ENCODE data around the gene SLC12A9.

The SLC12A9 gene

GRCh38 chr7:100863406-100863950, 11.0 kb downstream of the SLC12A9 start:
- Histone ChIP-seq H3K79me2 (ENCODE audit: low read length) (no peaks in the 10 kb centered on the region), H3K4me1 (ENCODE audit: low read length) (no peaks in the 10 kb centered on the region), H3K9me2 (replicated peaks; ENCODE audit: insufficient read depth, low read length) (no peaks in the 10 kb centered on the region), H3K9ac (ENCODE audit: low read length) (no peak overlapping the region), H3K36me3 (replicated peaks; ENCODE audit: insufficient read depth, low read length) (no peaks in the 10 kb centered on the region), H2AFZ (ENCODE audit: low read length) (no peak overlapping the region), H3K4me2 (ENCODE audit: low read depth, low read length) (no peak overlapping the region), H3K4me3 (ENCODE audit: low read length) (no peak overlapping the region), H3K9me3 (replicated peaks; ENCODE audit: insufficient read depth, low read length) (no peaks in the 10 kb centered on the region), H3K27ac (ENCODE audit: low read length) (no peak overlapping the region), H4K20me1 (ENCODE audit: insufficient read depth, low read length) (no peaks in the 10 kb centered on the region), H3F3A (ENCODE audit: insufficient read depth, low read length) (no peaks in the 10 kb centered on the region), H3K27me3 (replicated peaks; ENCODE audit: insufficient read depth, low read length) (no peaks in the 10 kb centered on the region)
- no peak for TF ChIP-seq EZH2 (optimal IDR thresholded peaks at IDR 0.05; ENCODE audit: low read depth, low read length)
- no peak for TF ChIP-seq CTCF (IDR thresholded peaks at IDR 0.05; ENCODE audit: low read length)
- no peak for TF ChIP-seq EZH2phosphoT487 (IDR thresholded peaks at IDR 0.05; ENCODE audit: low read length)
- no peak for DNase-seq

GRCh38 chr7:100864263-100864845, 11.8 kb downstream of the SLC12A9 start:
- no peak for TF ChIP-seq CTCF (IDR thresholded peaks at IDR 0.05; ENCODE audit: low read length)
- no peak for TF ChIP-seq EZH2 (optimal IDR thresholded peaks at IDR 0.05; ENCODE audit: low read depth, low read length)
- TF ChIP-seq EZH2phosphoT487 (IDR thresholded peaks at IDR 0.05; ENCODE audit: low read length), result no peak
- Histone ChIP-seq H3K9ac (ENCODE audit: low read length) (no peak overlapping the region), H2AFZ (ENCODE audit: low read length) (no peak overlapping the region), H3K79me2 (ENCODE audit: low read length) (no peaks in the 10 kb centered on the region), H3K27ac (ENCODE audit: low read length) (no peak overlapping the region), H3K9me3 (replicated peaks; ENCODE audit: insufficient read depth, low read length) (no peaks in the 10 kb centered on the region), H3K4me2 (ENCODE audit: low read depth, low read length) (no peak overlapping the region), H3F3A (ENCODE audit: insufficient read depth, low read length) (no peaks in the 10 kb centered on the region), H3K36me3 (replicated peaks; ENCODE audit: insufficient read depth, low read length) (no peaks in the 10 kb centered on the region), H3K27me3 (replicated peaks; ENCODE audit: insufficient read depth, low read length) (no peaks in the 10 kb centered on the region), H3K4me1 (ENCODE audit: low read length) (no peaks in the 10 kb centered on the region), H3K4me3 (ENCODE audit: low read length) (no peak overlapping the region), H3K9me2 (replicated peaks; ENCODE audit: insufficient read depth, low read length) (no peaks in the 10 kb centered on the region), H4K20me1 (ENCODE audit: insufficient read depth, low read length) (no peaks in the 10 kb centered on the region)
- DNase-seq, result no peak

- H3K36me3 ChIP-seq (replicated peaks; ENCODE audit: insufficient read depth, low read length), result no peaks in the 10 kb centered on the region
- no peaks in the 10 kb centered on the region for H3K9me3 ChIP-seq (replicated peaks; ENCODE audit: insufficient read depth, low read length)
- no peak overlapping the region for H3K4me2 ChIP-seq (ENCODE audit: low read depth, low read length)
- H3F3A ChIP-seq (ENCODE audit: insufficient read depth, low read length), result no peaks in the 10 kb centered on the region
- no peak for TF ChIP-seq EZH2 (optimal IDR thresholded peaks at IDR 0.05; ENCODE audit: low read depth, low read length)
- TF ChIP-seq EZH2phosphoT487 (IDR thresholded peaks at IDR 0.05; ENCODE audit: low read length), result no peak
- no peak for TF ChIP-seq CTCF (IDR thresholded peaks at IDR 0.05; ENCODE audit: low read length)
- H3K9ac ChIP-seq (ENCODE audit: low read length), result no peak overlapping the region
- H3K79me2 ChIP-seq (ENCODE audit: low read length), result no peaks in the 10 kb centered on the region
- no peak overlapping the region for H3K27ac ChIP-seq (ENCODE audit: low read length)
- no peaks in the 10 kb centered on the region for H3K27me3 ChIP-seq (replicated peaks; ENCODE audit: insufficient read depth, low read length)
- no peaks in the 10 kb centered on the region for H3K4me1 ChIP-seq (ENCODE audit: low read length)
- DNase-seq, result no peak
- H3K4me3 ChIP-seq (ENCODE audit: low read length), result no peak overlapping the region
- H2AFZ ChIP-seq (ENCODE audit: low read length), result no peak overlapping the region
- no peaks in the 10 kb centered on the region for H3K9me2 ChIP-seq (replicated peaks; ENCODE audit: insufficient read depth, low read length)
- H4K20me1 ChIP-seq (ENCODE audit: insufficient read depth, low read length), result no peaks in the 10 kb centered on the region
Observed at GRCh38 chr7:100865372-100865911, 12.9 kb downstream of the SLC12A9 start.

Measured in MM.1S (cell line).